B cell (primary cell): ENCODE measurements around the gene JCAD. TPM values are rescaled to one million over a fixed set of nuclear protein-coding genes. Genes with fewer than 3 reads are reported as not detected.

Source experiments
- ATAC-seq: fragments of 200-7000 bp; cut with Tn5 transposase; one replicate; pipeline ENCODE4 v1.10.0; 2021; ENCODE audit warnings: low read depth, mild to moderate bottlenecking, moderate number of reproducible peaks, moderate library complexity
- CTCF ChIA-PET: fragments of 350-600 bp; sonication (Branson Sonifier 250); formaldehyde crosslinking; loops from one replicate; lab custom pipeline; 2021; ENCODE audit warnings: antibody characterized with exemption, inconsistent platforms; lab: Charles Lee
- POLR2A ChIA-PET: fragments of 350-600 bp; sonication (Branson Sonifier 250); formaldehyde crosslinking; loops from one replicate; lab custom pipeline; 2021; ENCODE audit warnings: antibody characterized with exemption; lab: Charles Lee
- DNase-seq: peaks from one replicate; pipeline ENCODE4 v3.0.0; 2013
- H2AFZ ChIP-seq: 2 replicates; pipeline ENCODE4 v1.6.1; 2012; ENCODE audit warnings: mild to moderate bottlenecking, low read depth, low read length; ENCODE audit not compliant: insufficient read depth, poor library complexity, severe bottlenecking
- H3K27ac ChIP-seq, 2 donors: 1 replicate in 1 of 2; 2 replicates in 1 of 2; pipeline ENCODE4 v1.5.1; 2012 to 2013; ENCODE audit warnings: low read length in 2 of 2, mild to moderate bottlenecking in 2 of 2, moderate library complexity in 1 of 2
- H3K27me3 ChIP-seq, 4 experiments: fragments of 200-600 bp in 1 of 4; sonication (generic) in 1 of 4; replicated peaks in 1 of 4; 1 replicate in 2 of 4; 2 replicates in 2 of 4; pipeline versions ENCODE4 v1.6.1 to v1.7.0; 2013 to 2016; ENCODE audit warnings: low read length in 3 of 4, mild to moderate bottlenecking in 2 of 4, mixed read lengths in 1 of 4, moderate library complexity in 1 of 4; ENCODE audit not compliant: insufficient read depth in 4 of 4, control insufficient read depth in 3 of 4; ENCODE audit errors: control extremely low read depth in 1 of 4
- H3K36me3 ChIP-seq, 2 experiments: replicated peaks in 1 of 2; 1 replicate in 1 of 2; 2 replicates in 1 of 2; pipeline versions ENCODE4 v1.6.1 to v1.7.1; 2013; ENCODE audit warnings: low read length in 1 of 2; ENCODE audit not compliant: insufficient read depth in 2 of 2, control insufficient read depth in 1 of 2; ENCODE audit errors: control extremely low read depth in 1 of 2, extremely low read depth in 1 of 2
- H3K4me1 ChIP-seq, 2 donors: fragments of 200-600 bp in 1 of 2; sonication (generic) in 1 of 2; 1 replicate in 1 of 2; 2 replicates in 1 of 2; pipeline versions ENCODE4 v1.5.1 to v1.6.1; 2013 to 2017; ENCODE audit warnings: low read length in 2 of 2; ENCODE audit not compliant: control insufficient read depth in 2 of 2, insufficient read depth in 2 of 2
- H3K4me2 ChIP-seq: replicated peaks from 2 replicates; pipeline ENCODE3; 2012; ENCODE audit warnings: mild to moderate bottlenecking, low read depth, low read length; ENCODE audit not compliant: poor library complexity, severe bottlenecking
- H3K4me3 ChIP-seq, 5 experiments: fragments of 200-600 bp in 1 of 5; sonication (generic) in 1 of 5; 1 replicate in 3 of 5; 2 replicates in 2 of 5; pipeline versions ENCODE4 v1.5.1 to v1.7.0; 2011 to 2016; ENCODE audit warnings: low read length in 4 of 5, mild to moderate bottlenecking in 4 of 5, low read depth in 2 of 5, control low read depth in 1 of 5, moderate library complexity in 1 of 5; ENCODE audit not compliant: insufficient read depth in 1 of 5; ENCODE audit errors: control extremely low read depth in 1 of 5, extremely low read depth in 1 of 5
- H3K79me2 ChIP-seq: fragments of 200-600 bp; sonication (generic); one replicate; pipeline ENCODE4 v1.6.0; 2016; ENCODE audit warnings: low read length; ENCODE audit not compliant: control insufficient read depth, insufficient read depth
- H3K9ac ChIP-seq: fragments of 200-600 bp; sonication (generic); 2 replicates; pipeline ENCODE4 v1.6.1; 2017; ENCODE audit warnings: mild to moderate bottlenecking, low read length, moderate library complexity
- H3K9me3 ChIP-seq, 3 donors: one replicate each; pipeline versions ENCODE4 v1.6.1 to v1.7.1; 2013; ENCODE audit warnings: low read length in 2 of 3; ENCODE audit not compliant: control insufficient read depth in 2 of 3, insufficient read depth in 1 of 3; ENCODE audit errors: control extremely low read depth in 1 of 3
- H4K20me1 ChIP-seq: 2 replicates; pipeline ENCODE4 v1.6.0; 2012; ENCODE audit warnings: mild to moderate bottlenecking, low read length; ENCODE audit not compliant: insufficient read depth, control insufficient read depth, poor library complexity, severe bottlenecking
- H3K27ac Mint-ChIP-seq: one replicate; pipeline ENCODE4 v1.8.0; 2021; ENCODE audit warnings: mixed read lengths
- H3K27me3 Mint-ChIP-seq: one replicate; pipeline ENCODE4 v1.8.0; 2021; ENCODE audit warnings: mixed read lengths
- H3K4me1 Mint-ChIP-seq: one replicate; pipeline ENCODE4 v1.8.0; 2021; ENCODE audit warnings: mixed read lengths
- H3K4me3 Mint-ChIP-seq: one replicate; pipeline ENCODE4 v1.8.0; 2021; ENCODE audit warnings: mixed read lengths
- H3K9me3 Mint-ChIP-seq: one replicate; pipeline ENCODE4 v1.8.0; 2022; ENCODE audit warnings: mixed read lengths; ENCODE audit not compliant: insufficient read depth
- EZH2 ChIP-seq: IDR thresholded peaks from 2 replicates; pipeline ENCODE4 v1.6.1; 2012; ENCODE audit warnings: borderline replicate concordance, low read depth, mild to moderate bottlenecking, moderate library complexity, low read length; ENCODE audit not compliant: insufficient read depth, poor library complexity, severe bottlenecking
- WGBS: methylation state at CpG from one replicate; pipeline ENCODE4 v1.1.5; 2013; ENCODE audit warnings: missing lambda C conversion rate; ENCODE audit not compliant: insufficient coverage; 5-methylcytosine and 5-hydroxymethylcytosine counted together
- intact Hi-C: fragments of 100-400 bp; cut with micrococcal nuclease; formaldehyde crosslinking; loops from one replicate; pipeline ENCODE4 v1.10.0; 2022
- polyA plus RNA-seq: library from polyadenylated mRNA; depleted of rRNA; stranded (reverse); fragments of >200 nt; gene quantifications from 2 replicates; pipeline ENCODE4 v1.2.3, GENCODE V29; 2012
- total RNA-seq, 2 donors: library from RNA; stranded (reverse); fragments of 120-200 nt in 1 of 2; gene quantifications; 1 replicate in 1 of 2; 2 replicates in 1 of 2; pipeline versions ENCODE4 v1.2.3 to v1.2.4, GENCODE V29; 2013 to 2022
- TF ChIP-seq, protein P1 (sequence below): fragments of 200-600 bp; IDR thresholded peaks from one replicate; pipeline ENCODE4 v1.8.0; 2022; ENCODE audit warnings: antibody characterized with exemption, mild to moderate bottlenecking

Gene JCAD
- total and polyA plus RNA-seq, 2 donors (not counting 1 experiment from before 2014, with no cell fraction given) = 0.37 TPM; not detected in 1

DNA sequence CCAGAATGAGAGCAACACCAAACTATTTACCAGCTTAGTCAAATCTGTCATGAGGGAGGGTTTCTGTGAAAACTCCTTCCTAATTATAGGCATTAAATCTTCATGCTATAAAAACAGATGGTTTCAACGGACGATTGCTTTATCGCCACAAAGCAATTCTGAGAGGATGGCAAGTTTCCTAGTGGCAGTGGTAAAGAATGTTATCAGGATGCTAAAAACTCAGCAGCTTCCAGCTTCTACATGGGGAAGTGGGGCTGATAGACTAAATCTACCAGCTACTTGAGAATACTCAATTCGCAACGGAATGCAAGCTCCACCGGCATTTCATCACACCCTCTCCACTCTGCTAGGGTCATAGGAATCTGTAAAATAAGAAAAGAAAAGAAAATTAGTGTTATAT, 41.8 kb downstream of the JCAD start:
- Histone ChIP-seq H3K36me3 (no peaks in the 10 kb centered on the region), H4K20me1 (no peaks in the 10 kb centered on the region), H3K9ac (no peak overlapping the region), H2AFZ (no peak overlapping the region), H3K79me2 (no peaks in the 10 kb centered on the region), H3K4me1 (no peaks in the 10 kb centered on the region), H3K4me3 (no peak overlapping the region), H3K27ac (no peak overlapping the region), H3K4me2 (no peak overlapping the region), H3K27me3 (peaks cover 0 to 10% (median 5%) of the 10 kb centered on the region in 4 experiments), H3K9me3 (no peaks in the 10 kb centered on the region)
- Mint-ChIP-seq H3K9me3 (no peaks in the 10 kb centered on the region), H3K27me3 (peaks cover 26% of the 10 kb centered on the region), H3K4me3 (no peak overlapping the region), H3K27ac (no peak overlapping the region), H3K4me1 (no peaks in the 10 kb centered on the region)
- DNase-seq = no peak
- POLR2A ChIA-PET = no interaction called here
- TF ChIP-seq, protein P1, sequence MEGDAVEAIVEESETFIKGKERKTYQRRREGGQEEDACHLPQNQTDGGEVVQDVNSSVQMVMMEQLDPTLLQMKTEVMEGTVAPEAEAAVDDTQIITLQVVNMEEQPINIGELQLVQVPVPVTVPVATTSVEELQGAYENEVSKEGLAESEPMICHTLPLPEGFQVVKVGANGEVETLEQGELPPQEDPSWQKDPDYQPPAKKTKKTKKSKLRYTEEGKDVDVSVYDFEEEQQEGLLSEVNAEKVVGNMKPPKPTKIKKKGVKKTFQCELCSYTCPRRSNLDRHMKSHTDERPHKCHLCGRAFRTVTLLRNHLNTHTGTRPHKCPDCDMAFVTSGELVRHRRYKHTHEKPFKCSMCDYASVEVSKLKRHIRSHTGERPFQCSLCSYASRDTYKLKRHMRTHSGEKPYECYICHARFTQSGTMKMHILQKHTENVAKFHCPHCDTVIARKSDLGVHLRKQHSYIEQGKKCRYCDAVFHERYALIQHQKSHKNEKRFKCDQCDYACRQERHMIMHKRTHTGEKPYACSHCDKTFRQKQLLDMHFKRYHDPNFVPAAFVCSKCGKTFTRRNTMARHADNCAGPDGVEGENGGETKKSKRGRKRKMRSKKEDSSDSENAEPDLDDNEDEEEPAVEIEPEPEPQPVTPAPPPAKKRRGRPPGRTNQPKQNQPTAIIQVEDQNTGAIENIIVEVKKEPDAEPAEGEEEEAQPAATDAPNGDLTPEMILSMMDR = no peak
- no peak for TF ChIP-seq EZH2
- no CpG with 5 or more reads among the region's 6 CpGs for WGBS
- intact Hi-C loops = no loop called here
- CTCF ChIA-PET = interaction anchor here (2.0 kb wide), 1 partner anchor 19 kb away, joined by 5 read pairs; no protein-coding TSS in a partner anchor
- no peak for ATAC-seq

DNA sequence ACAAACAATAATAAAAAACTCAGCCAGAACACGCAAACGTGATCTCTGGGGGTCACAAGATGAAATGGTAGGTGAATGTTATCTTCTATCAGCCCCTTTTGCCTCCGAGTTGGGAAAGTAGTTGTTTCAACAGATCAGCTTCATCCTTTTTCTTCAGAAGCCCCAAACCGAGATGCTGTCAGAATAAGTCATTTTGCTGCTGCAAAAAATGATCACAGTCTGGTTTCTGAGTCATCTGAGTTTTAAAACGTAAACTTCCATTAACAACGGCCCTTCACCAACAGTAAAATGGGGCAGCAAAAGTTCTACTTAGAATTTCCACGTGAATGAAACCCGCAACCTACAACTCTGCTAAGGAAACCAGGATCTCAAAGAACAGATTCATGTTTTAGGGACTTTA, 44.9 kb downstream of the JCAD start:
- no peak overlapping the region for H3K27ac ChIP-seq
- no peaks in the 10 kb centered on the region for H3K79me2 ChIP-seq
- intact Hi-C loops = no loop called here
- DNase-seq = no peak
- no peak overlapping the region for H3K9ac ChIP-seq
- Mint-ChIP-seq H3K4me3 (no peak overlapping the region), H3K27me3 (peaks cover 25% of the 10 kb centered on the region), H3K27ac (no peak overlapping the region), H3K9me3 (no peaks in the 10 kb centered on the region), H3K4me1 (no peaks in the 10 kb centered on the region)
- H3K9me3 ChIP-seq = no peaks in the 10 kb centered on the region
- H2AFZ ChIP-seq = no peak overlapping the region
- no peaks in the 10 kb centered on the region for H3K4me1 ChIP-seq
- ChIA-PET POLR2A (no interaction called here), CTCF (interaction anchor here (1.6 kb wide), 1 partner anchor 14 kb away, joined by 3 read pairs; no protein-coding TSS in a partner anchor)
- ATAC-seq = no peak
- H4K20me1 ChIP-seq = no peaks in the 10 kb centered on the region
- H3K36me3 ChIP-seq = no peaks in the 10 kb centered on the region
- H3K27me3 ChIP-seq = peaks cover 0 to 10% (median 5%) of the 10 kb centered on the region in 4 experiments
- no peak overlapping the region for H3K4me3 ChIP-seq
- WGBS = 96% methylated on average over 4 of the region's 8 CpGs
- no peak for TF ChIP-seq EZH2
- H3K4me2 ChIP-seq = no peak overlapping the region
